ENCODE results near the gene CDC34.

CDC34 gene

GRCh38 chr19:497869-498510, 33.6 kb upstream of the CDC34 start:
- DNase-seq (ENCODE audit: low spot score), result no peak

- no peak for DNase-seq (ENCODE audit: low spot score)
Observed at GRCh38 chr19:498511-498891, 33.1 kb upstream of the CDC34 start.

- no peak for DNase-seq (ENCODE audit: low spot score)
Observed at GRCh38 chr19:498977-499623, 32.5 kb upstream of the CDC34 start.

GRCh38 chr19:501646-502045, 29.9 kb upstream of the CDC34 start:
- DNase-seq (ENCODE audit: low spot score), result no peak

- DNase-seq (ENCODE audit: low spot score), result no peak
Observed at GRCh38 chr19:504616-505015, 26.9 kb upstream of the CDC34 start.

GRCh38 chr19:506404-507285, 24.9 kb upstream of the CDC34 start:
- peak; percentile 99 for DNase-seq (ENCODE audit: low spot score)

- peak; percentile 89 for DNase-seq (ENCODE audit: low spot score)
Observed at GRCh38 chr19:507286-508203, 24.0 kb upstream of the CDC34 start, which contains the start of gene TPGS1. TSS of gene TPGS1 (plus strand) at chr19:507497. CDS start at chr19:507507, 10 bp downstream.

GRCh38 chr19:508204-509150, 23.1 kb upstream of the CDC34 start:
- DNase-seq (ENCODE audit: low spot score), result no peak

- peak; percentile 87 for DNase-seq (ENCODE audit: low spot score)
Observed at GRCh38 chr19:510606-511100, 20.9 kb upstream of the CDC34 start.

- DNase-seq (ENCODE audit: low spot score), result no peak
Observed at GRCh38 chr19:511101-511851, 20.3 kb upstream of the CDC34 start.

GRCh38 chr19:512547-513365, 18.8 kb upstream of the CDC34 start:
- no peak for DNase-seq (ENCODE audit: low spot score)

GRCh38 chr19:513368-514165, 18.0 kb upstream of the CDC34 start:
- no peak for DNase-seq (ENCODE audit: low spot score)

GRCh38 chr19:514166-514663, 17.3 kb upstream of the CDC34 start:
- no peak for DNase-seq (ENCODE audit: low spot score)

- no peak for DNase-seq (ENCODE audit: low spot score)
Observed at GRCh38 chr19:517721-518597, 13.6 kb upstream of the CDC34 start.

GRCh38 chr19:518598-519231, 12.8 kb upstream of the CDC34 start:
- no peak for DNase-seq (ENCODE audit: low spot score)

GRCh38 chr19:519449-519865, 12.1 kb upstream of the CDC34 start:
- no peak for DNase-seq (ENCODE audit: low spot score)

Data from AG20443 (cell line).